Measurements from ENCODE around the gene PDGFA.

The PDGFA gene

GRCh38 chr7:516606-517456, 2.8 kb downstream of the PDGFA start:
- DNase-seq (ENCODE audit: low read depth in 2 of 2) = peak in 1 of 2 experiments; percentile 39

- DNase-seq (ENCODE audit: low read depth in 2 of 2) = no peak
Observed at GRCh38 chr7:516216-516605, 3.4 kb downstream of the PDGFA start.

GRCh38 chr7:515628-516027, 4.0 kb downstream of the PDGFA start:
- no peak for DNase-seq (ENCODE audit: low read depth in 2 of 2)

- DNase-seq (ENCODE audit: low read depth in 2 of 2) = peak in 1 of 2 experiments; percentile 17
Observed at GRCh38 chr7:514651-515598, 4.7 kb downstream of the PDGFA start.

- DNase-seq (ENCODE audit: low read depth in 2 of 2) = no peak
Observed at GRCh38 chr7:514242-514641, 5.4 kb downstream of the PDGFA start.

GRCh38 chr7:513521-514166, 6.0 kb downstream of the PDGFA start:
- DNase-seq (ENCODE audit: low read depth in 2 of 2) = no peak

- DNase-seq (ENCODE audit: low read depth in 2 of 2) = no peak
Observed at GRCh38 chr7:512541-513311, 6.9 kb downstream of the PDGFA start.

- no peak for DNase-seq (ENCODE audit: low read depth in 2 of 2)
Observed at GRCh38 chr7:512146-512510, 7.5 kb downstream of the PDGFA start.

GRCh38 chr7:511476-512145, 8.0 kb downstream of the PDGFA start:
- no peak for DNase-seq (ENCODE audit: low read depth in 2 of 2)

GRCh38 chr7:510782-511281, 8.8 kb downstream of the PDGFA start:
- DNase-seq (ENCODE audit: low read depth in 2 of 2) = no peak

- no peak for DNase-seq (ENCODE audit: low read depth in 2 of 2)
Observed at GRCh38 chr7:510131-510481, 9.5 kb downstream of the PDGFA start.

GRCh38 chr7:509426-510130, 10.1 kb downstream of the PDGFA start:
- no peak for DNase-seq (ENCODE audit: low read depth in 2 of 2)

- DNase-seq (ENCODE audit: low read depth in 2 of 2) = no peak
Observed at GRCh38 chr7:508461-509170, 11.0 kb downstream of the PDGFA start.

- DNase-seq (ENCODE audit: low read depth in 2 of 2) = no peak
Observed at GRCh38 chr7:507623-508300, 11.9 kb downstream of the PDGFA start.

- DNase-seq (ENCODE audit: low read depth in 2 of 2) = no peak
Observed at GRCh38 chr7:506921-507622, 12.6 kb downstream of the PDGFA start.

- no peak for DNase-seq (ENCODE audit: low read depth in 2 of 2)
Observed at GRCh38 chr7:506391-506831, 13.2 kb downstream of the PDGFA start.

- DNase-seq (ENCODE audit: low read depth in 2 of 2) = no peak
Observed at GRCh38 chr7:505171-505570, 14.5 kb downstream of the PDGFA start.
